HepG2 (cell line): ENCODE measurements around the gene XXYLT1.

ENCODE experiments used
- ATF7 ChIP-seq, 2 experiments: fragments of 450-650 bp in 1 of 2; sonication (generic) in 1 of 2; formaldehyde crosslinking in 1 of 2; IDR thresholded peaks; 2 replicates each; pipeline versions ENCODE4 v1.4.0 to v1.6.1; 2016 to 2020; ENCODE audit warnings: antibody characterized with exemption in 1 of 2, mild to moderate bottlenecking in 1 of 2, missing genetic modification reagents in 1 of 2
- DPF2 ChIP-seq: sonication (generic); formaldehyde crosslinking; IDR thresholded peaks from 2 replicates; pipeline ENCODE4 v1.4.0; 2020; ENCODE audit warnings: mild to moderate bottlenecking, low read depth, missing genetic modification reagents, borderline replicate concordance
- EP300 ChIP-seq, 3 experiments: sonication (generic) in 1 of 3; formaldehyde crosslinking in 1 of 3; IDR thresholded peaks; 2 replicates each; pipeline versions ENCODE4 v1.5.1 to v1.6.1; 2011 to 2020; ENCODE audit warnings: low read depth in 2 of 3, low read length in 2 of 3, borderline replicate concordance in 1 of 3, improper control_type of control experiment in 1 of 3, mild to moderate bottlenecking in 1 of 3, missing genetic modification reagents in 1 of 3, moderate library complexity in 1 of 3
- KLF6 ChIP-seq: IDR thresholded peaks from 2 replicates; pipeline ENCODE4 v1.8.0; 2016; ENCODE audit warnings: missing biosample characterization, missing genetic modification reagents
- MAFK ChIP-seq, 2 experiments: IDR thresholded peaks in 1 of 2; conservative IDR thresholded peaks in 1 of 2; 2 replicates each; pipeline ENCODE4 v1.6.1; 2011; ENCODE audit warnings: improper control_type of control experiment in 2 of 2, low read length in 2 of 2
- SMAD1 ChIP-seq: sonication (generic); formaldehyde crosslinking; IDR thresholded peaks from 2 replicates; pipeline ENCODE4 v1.4.0; 2020; ENCODE audit warnings: missing genetic modification reagents, low read depth, mild to moderate bottlenecking, borderline replicate concordance
- SRF ChIP-seq: IDR thresholded peaks from 2 replicates; pipeline ENCODE4 v1.6.1; 2011; ENCODE audit warnings: mild to moderate bottlenecking, low read depth, low read length, moderate library complexity
- TAF1 ChIP-seq: sonication (generic); formaldehyde crosslinking; IDR thresholded peaks from 2 replicates; pipeline ENCODE4 v1.4.0; 2020; ENCODE audit warnings: missing genetic modification reagents
- TAF15 ChIP-seq: fragments of 200-400 bp; formaldehyde crosslinking; IDR thresholded peaks from one replicate; pipeline ENCODE4 v1.6.1; 2018; ENCODE audit warnings: mild to moderate bottlenecking, low read depth, low read length; ENCODE audit not compliant: poor library complexity, severe bottlenecking
- ZNF768 ChIP-seq: sonication (generic); formaldehyde crosslinking; IDR thresholded peaks from 2 replicates; pipeline ENCODE4 v1.4.0; 2020; ENCODE audit warnings: missing genetic modification reagents
- TF ChIP-seq, protein P1 (sequence below): sonication (generic); formaldehyde crosslinking; conservative IDR thresholded peaks from 2 replicates; pipeline ENCODE4 v1.4.0; 2020; ENCODE audit warnings: missing genetic modification reagents
- TF ChIP-seq, protein P2 (sequence below): sonication (generic); formaldehyde crosslinking; IDR thresholded peaks from 2 replicates; pipeline ENCODE4 v1.5.0; 2020; ENCODE audit warnings: mild to moderate bottlenecking, missing genetic modification reagents, moderate library complexity
- TF ChIP-seq, protein P3 (sequence below): sonication (generic); formaldehyde crosslinking; IDR thresholded peaks from 2 replicates; pipeline ENCODE4 v1.4.0; 2020; ENCODE audit warnings: mild to moderate bottlenecking, missing genetic modification reagents

DNA sequence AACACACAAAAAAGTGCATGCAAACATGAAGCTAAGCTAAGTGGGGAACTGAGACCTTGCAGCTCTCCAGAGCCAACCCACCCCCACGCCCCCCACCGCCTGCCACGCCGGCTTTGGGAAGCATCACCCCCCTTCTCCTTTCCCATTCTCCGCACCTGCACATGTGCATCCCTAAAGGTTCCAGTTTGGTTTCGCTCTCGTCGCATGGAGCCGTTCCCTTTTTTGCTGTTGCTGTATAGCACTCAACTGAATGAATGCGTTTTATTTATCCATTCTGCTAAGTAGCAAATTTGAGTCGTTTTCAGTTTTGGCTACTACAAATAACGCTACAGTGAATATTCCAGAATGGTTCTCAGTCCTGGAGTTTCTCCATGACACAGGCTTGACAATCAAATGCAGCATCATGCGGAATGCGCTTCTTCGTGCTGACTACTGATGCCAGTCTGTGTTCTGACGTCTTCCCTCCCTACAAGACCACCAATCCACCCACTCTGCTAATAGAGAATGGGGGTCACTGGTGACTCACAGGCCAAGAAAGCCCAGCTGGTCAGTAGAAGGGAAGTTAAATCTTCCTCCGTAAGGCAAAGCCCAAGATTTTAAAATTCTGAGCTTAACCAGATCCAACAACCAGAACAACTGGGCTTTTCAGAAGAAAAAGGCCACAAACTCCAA is 115.3 kb downstream of the XXYLT1 start:
- no peak for TF ChIP-seq TAF1 (CRISPR knock-in tag)
- TF ChIP-seq ZNF768: no peak
- no peak for TF ChIP-seq EP300 (IDR thresholded peaks at IDR 0.05; ENCODE audit: low read depth in 2 of 2, low read length in 2 of 2)
- no peak for TF ChIP-seq EP300 (CRISPR knock-in tag; IDR thresholded peaks at IDR 0.05; ENCODE audit: borderline replicate concordance)
- TF ChIP-seq, protein P1, sequence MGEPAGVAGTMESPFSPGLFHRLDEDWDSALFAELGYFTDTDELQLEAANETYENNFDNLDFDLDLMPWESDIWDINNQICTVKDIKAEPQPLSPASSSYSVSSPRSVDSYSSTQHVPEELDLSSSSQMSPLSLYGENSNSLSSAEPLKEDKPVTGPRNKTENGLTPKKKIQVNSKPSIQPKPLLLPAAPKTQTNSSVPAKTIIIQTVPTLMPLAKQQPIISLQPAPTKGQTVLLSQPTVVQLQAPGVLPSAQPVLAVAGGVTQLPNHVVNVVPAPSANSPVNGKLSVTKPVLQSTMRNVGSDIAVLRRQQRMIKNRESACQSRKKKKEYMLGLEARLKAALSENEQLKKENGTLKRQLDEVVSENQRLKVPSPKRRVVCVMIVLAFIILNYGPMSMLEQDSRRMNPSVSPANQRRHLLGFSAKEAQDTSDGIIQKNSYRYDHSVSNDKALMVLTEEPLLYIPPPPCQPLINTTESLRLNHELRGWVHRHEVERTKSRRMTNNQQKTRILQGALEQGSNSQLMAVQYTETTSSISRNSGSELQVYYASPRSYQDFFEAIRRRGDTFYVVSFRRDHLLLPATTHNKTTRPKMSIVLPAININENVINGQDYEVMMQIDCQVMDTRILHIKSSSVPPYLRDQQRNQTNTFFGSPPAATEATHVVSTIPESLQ (CRISPR knock-in tag): no peak
- TF ChIP-seq, protein P2, sequence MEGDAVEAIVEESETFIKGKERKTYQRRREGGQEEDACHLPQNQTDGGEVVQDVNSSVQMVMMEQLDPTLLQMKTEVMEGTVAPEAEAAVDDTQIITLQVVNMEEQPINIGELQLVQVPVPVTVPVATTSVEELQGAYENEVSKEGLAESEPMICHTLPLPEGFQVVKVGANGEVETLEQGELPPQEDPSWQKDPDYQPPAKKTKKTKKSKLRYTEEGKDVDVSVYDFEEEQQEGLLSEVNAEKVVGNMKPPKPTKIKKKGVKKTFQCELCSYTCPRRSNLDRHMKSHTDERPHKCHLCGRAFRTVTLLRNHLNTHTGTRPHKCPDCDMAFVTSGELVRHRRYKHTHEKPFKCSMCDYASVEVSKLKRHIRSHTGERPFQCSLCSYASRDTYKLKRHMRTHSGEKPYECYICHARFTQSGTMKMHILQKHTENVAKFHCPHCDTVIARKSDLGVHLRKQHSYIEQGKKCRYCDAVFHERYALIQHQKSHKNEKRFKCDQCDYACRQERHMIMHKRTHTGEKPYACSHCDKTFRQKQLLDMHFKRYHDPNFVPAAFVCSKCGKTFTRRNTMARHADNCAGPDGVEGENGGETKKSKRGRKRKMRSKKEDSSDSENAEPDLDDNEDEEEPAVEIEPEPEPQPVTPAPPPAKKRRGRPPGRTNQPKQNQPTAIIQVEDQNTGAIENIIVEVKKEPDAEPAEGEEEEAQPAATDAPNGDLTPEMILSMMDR (CRISPR knock-in tag): no peak
- TF ChIP-seq SMAD1 (CRISPR knock-in tag): no peak
- TF ChIP-seq TAF15: no peak
- TF ChIP-seq KLF6 (CRISPR knock-in tag): no peak
- TF ChIP-seq, protein P3, sequence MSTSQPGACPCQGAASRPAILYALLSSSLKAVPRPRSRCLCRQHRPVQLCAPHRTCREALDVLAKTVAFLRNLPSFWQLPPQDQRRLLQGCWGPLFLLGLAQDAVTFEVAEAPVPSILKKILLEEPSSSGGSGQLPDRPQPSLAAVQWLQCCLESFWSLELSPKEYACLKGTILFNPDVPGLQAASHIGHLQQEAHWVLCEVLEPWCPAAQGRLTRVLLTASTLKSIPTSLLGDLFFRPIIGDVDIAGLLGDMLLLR: no peak
- TF ChIP-seq ATF7 (IDR thresholded peaks at IDR 0.05): no peak
- no peak for TF ChIP-seq ATF7 (CRISPR knock-in tag; IDR thresholded peaks at IDR 0.05)
- no peak for TF ChIP-seq DPF2 (CRISPR knock-in tag)
- TF ChIP-seq SRF: no peak
- TF ChIP-seq MAFK (conservative IDR thresholded peaks at IDR 0.05 in 1 of 2, IDR thresholded peaks at IDR 0.05 in 1 of 2; ENCODE audit: low read length in 2 of 2): no peak
